Heart left ventricle (tissue), 13 donors: ENCODE data around the gene DLX3.

ENCODE experiments used
- CTCF ChIP-seq, 12 donors: fragments of 200-600 bp; sonication (generic) in 4 of 12; IDR thresholded peaks; one replicate each; pipeline versions ENCODE4 v1.5.0 to v1.8.0; 2018 to 2022; ENCODE audit warnings: antibody characterized with exemption in 12 of 12, mild to moderate bottlenecking in 5 of 12
- POLR2A ChIP-seq, 2 donors: fragments of 450-650 bp; IDR thresholded peaks; one replicate each; pipeline ENCODE4 v1.6.1; 2017; ENCODE audit warnings: antibody characterized with exemption in 2 of 2, mild to moderate bottlenecking in 2 of 2, moderate library complexity in 2 of 2
- donor health status: ischemic (EF 13 %, LVEDD 7.1; RV severe dilation, severe dysfunction).
- donor health status: DM: no; HTN: yes; CAD: no.
- donor health status: DM: no; HTN: no; CAD: no.
- donor health status: ischemic (EF 25% LVEDD 6.9; RV normal size, moderate dysfunction).
- donor health status: ischemic (EF 25% LVEDD 5.7; RV mildly dilated, moderate dysfunction).
- donor health status: ischemic (EF 35%, LVEDD 5.7; RV mildly dilated, moderate dysfunction).
- donor health status: nonischemic (EF 11% LVEDD 7.7; RV severe dilation, severe dysfunction).
- donor health status: DM: yes; HTN: yes; CAD: no.
- donor health status: PGD.
- donor health status: ischemic (EF 29% LVEDD 5.4; RV normal size, mild dysfunction).
- donor health status: nonischemic (EF 23%, LVEDD 6.1; RV moderate dilation, normal function).

- TF ChIP-seq CTCF (IDR thresholded peaks at IDR 0.05) (no peak), POLR2A (IDR thresholded peaks at IDR 0.05) (no peak)
These were observed 41.6 kb upstream of the DLX3 start for GRCh38 chr17:50036455-50037261.
